GM21447 (cell line): ENCODE measurements around the gene CDC20B.
"Not testable (repeated sequence)": the region's sequence is repeated elsewhere in the genome, so short reads cannot be mapped to it uniquely, and the experiment has no call there.

Experiments used
- ATAC-seq: cut with Tn5 transposase; IDR thresholded peaks from one replicate; pipeline ENCODE4 v1.9.1; 2021; ENCODE audit not compliant: unreplicated experiment

CDC20B gene

DNA sequence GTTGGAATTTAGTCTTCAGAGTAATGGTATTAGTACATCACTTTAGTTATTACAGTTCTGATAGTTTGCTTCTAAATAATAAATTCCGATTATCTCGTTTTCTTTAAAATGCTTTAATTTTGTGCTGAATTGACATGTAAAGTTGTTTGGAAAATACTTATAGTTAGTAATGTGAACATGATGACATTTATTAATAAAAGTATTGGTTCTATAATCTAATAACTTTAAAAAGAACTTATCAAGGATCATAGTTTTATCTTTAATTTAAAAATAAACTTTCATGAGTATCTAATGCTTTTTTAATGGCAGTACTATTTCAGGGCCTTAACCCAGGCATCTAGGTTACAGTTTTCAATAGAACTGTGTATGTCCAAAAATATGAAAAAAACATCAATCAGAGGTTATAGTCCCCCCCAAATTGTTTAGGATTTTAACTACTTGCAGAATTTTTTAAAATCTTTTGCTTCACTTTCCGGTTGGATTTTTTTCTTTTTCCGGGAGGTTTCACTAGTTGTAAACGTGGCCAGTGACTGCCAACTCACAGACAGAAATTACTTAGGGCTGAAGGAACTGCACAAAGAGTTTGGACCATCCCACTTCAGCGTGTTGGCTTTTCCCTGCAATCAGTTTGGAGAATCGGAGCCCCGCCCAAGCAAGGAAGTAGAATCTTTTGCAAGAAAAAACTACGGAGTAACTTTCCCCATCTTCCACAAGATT, 12.3 kb downstream of the CDC20B start:
- ATAC-seq, result no peak

DNA sequence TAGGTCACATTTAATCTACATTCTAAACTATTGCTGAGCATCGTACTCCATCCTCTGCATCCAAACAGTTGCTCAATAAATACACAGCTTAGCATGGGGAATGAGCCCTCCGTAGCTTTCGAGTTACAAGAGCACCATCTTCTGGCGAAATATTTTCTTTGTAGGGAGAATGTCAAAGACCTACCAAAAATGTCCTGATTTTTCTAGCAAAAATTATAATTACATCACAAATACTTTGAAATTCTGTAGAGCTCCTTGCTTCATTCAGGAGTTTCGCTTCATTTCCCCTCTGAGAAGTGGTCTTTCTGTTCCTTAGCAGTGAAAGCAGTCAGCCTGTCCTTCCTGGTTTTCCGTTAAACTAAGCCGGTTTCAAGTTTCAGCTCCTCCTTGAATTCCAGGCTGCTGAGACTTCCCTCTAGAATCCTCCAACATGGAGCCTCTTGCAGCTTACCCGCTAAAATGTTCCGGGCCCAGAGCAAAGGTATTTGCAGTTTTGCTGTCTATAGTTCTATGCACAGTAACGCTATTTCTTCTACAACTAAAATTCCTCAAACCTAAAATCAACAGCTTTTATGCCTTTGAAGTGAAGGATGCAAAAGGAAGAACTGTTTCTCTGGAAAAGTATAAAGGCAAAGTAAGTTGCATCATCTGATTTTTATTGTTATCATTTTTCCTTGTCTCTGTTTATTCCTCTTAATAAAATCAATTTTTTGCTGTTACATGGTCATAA, 13.0 kb downstream of the CDC20B start, which contains the start of gene GPX8:
GPX8 (plus strand) TSS at position 409 of the 730 bp plus-strand sequence; CDS start at position 431, 22 bp downstream.
- no peak for ATAC-seq

DNA sequence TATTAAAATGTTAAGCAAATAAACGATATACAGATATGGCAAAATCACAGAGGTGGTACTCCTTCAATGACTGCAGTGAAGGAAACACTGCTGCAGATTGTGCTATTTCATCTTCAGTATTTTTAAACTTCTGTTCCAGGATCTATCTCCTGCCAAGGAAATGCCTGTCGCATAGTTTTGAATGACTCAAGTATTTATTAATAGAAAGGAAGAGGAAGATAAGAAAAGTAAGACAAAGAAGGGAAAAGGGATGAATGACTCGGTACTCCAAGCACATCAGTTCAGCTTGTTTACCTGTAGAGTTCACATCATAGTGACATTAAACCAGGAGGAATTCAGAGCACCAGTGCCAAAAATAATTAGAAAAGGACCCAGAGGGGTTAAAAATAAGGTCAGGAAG, 18.1 kb downstream of the CDC20B start:
- ATAC-seq, result no peak

DNA sequence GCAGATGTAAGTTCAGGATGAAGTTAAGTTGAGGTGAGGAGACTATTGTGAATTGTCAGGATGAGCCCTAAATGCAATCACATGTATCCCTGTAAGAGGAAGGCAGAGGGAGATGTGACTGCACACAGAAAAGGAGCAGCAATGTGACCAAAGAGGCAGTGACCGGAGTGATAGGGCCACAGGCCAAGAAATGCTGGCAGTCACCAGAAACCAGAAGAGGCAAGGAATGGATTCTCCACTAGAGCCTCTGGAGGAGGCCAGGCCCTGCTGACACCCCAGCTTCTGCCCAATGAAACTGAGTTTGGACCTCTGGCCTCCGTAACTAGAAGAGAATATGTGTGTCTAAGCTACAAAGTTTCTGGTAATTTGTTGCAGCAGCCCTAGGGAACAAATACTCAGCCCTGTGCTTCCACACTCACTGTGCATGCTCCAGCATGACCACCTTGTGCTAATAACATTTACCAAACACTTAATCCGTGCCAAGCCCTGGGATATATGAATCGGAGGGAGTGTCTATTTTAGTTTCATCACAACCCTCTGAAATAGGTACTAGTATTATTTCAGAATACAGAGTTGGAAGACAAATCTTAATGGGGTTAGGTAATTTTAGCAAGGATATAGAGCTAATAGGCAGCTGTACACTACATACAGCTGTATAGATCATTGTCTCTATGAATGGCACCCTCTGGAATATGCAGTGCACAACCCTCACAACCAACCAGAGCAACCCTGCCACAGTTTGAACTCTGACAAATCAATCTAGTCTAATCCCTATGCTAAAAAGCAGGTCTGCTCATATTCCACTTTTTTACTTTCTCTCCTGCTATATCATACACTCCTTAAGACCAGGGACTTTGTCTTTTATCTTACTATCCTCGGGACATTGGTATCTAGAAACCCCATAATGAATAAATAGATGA, 20.8 kb downstream of the CDC20B start:
- no peak for ATAC-seq

DNA sequence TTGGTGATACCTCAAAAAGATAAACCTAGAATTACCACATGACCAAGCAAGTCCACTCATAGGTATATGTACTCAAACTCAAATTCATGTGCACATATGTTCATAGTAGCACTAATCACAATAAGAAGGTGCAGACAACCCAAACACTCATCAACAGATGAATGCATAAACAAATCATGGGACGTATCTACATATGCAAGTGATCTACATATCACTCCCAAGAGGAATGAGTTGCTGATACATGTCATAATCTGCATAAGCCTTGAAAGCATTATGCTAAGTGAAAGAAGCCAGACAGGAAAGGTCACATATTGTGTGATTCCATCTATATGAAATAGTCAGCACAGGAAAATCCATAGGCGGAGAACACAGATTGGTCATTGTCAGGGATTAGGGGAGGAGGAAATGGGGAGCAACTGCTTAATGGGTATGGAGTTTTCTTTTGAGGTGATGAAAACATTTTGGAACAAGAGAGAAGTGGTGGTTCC, 23.6 kb downstream of the CDC20B start:
- no peak for ATAC-seq

DNA sequence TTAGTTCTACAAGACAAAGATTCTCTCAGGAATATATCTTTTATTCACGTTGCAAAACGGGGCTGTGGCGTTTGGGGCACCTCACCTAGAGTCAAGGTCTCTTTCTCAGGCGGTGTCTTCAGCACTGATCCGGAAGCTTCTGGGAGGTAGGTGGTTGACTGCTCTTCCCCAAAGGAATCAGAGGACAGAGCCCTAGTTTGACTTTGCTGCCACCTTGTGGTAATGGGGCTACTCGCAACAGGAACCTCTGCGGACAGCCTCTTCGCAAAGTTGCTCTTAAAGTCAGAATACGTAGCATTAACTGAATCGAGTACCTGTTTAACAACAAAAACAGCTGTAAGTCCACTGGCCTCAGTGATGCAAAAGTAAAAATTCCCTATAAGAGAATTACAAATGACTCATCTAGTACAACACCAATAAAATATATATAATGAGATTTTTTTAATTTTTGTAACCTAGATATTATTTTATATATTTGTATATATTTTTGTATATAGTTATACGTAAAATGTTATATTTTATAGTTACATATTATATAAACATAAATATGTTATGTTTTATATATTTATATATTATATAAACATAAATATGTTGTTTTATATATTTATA, 26.3 kb downstream of the CDC20B start:
- no peak for ATAC-seq

DNA sequence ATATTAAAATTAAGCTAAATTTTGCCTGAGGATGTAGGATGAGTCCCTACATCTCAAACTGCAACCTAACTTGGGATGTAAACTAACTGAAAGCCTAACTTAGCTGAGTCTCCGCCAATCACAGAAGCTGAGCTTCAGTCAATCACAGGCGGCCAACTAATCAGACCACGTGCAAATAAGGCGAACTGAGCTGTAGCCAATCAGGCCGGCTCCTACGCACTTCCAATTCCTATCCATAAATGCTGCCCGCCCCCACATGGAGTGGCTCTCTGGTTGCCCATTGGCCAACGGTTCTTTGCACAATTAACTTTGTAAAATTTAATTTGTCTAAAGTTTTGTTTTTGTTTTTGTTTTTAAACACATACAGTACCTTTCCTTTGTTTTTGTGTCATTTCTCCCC, 26.9 kb downstream of the CDC20B start:
- no peak for ATAC-seq

DNA sequence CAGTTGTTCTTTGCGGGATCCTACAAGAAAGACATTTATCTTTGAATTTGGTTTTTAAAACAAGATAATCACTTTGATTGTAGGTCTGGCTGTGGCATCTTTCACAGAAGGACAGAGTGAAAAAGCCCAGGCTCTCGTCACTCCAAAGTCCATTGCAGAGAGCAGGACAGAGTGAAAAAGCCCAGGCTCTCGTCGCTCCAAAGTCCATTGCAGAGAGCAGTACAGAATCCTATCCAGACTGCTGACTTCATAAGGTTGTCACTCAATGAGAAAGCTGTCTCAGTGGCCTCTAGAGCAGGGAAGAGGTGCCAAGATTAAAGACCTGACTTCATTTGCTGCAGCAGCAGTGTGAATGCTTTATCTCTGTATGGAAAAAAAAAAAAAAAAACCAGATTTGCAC, 29.4 kb downstream of the CDC20B start:
- no peak for ATAC-seq

DNA sequence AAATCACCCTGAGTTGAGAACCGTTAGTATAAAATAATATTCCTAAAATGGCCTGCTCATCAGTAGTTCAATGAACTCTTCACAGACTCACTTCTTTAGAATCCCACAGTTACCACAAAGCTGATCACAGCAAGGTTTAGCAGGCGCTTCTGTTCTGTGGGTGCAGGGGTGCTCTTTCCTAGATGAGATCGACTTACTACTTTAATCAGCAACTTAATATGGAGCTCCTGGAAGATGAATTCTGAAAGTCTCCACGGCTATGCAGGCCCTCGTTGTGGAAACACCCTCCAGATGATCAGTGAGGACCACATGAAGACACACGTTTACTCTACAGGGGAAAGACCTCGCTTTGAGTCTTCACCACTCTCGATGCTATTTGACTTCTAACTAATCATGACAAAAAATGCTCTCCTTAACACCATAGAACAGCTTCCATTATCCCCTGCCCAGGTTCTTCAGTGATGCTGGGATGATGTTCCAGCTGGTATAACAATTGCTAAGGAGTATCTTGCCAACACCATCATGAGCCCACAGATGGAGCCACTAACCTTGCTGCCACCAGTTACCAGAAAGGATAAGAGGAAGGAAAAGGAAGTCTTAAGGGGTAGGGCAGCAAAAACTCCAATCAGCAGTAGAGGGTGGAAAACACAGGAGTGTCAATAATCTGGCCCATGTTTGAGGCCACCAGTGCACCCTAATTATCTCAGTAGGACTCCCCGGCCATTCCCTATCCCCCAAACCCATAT, 30.9 kb downstream of the CDC20B start:
- no peak for ATAC-seq

DNA sequence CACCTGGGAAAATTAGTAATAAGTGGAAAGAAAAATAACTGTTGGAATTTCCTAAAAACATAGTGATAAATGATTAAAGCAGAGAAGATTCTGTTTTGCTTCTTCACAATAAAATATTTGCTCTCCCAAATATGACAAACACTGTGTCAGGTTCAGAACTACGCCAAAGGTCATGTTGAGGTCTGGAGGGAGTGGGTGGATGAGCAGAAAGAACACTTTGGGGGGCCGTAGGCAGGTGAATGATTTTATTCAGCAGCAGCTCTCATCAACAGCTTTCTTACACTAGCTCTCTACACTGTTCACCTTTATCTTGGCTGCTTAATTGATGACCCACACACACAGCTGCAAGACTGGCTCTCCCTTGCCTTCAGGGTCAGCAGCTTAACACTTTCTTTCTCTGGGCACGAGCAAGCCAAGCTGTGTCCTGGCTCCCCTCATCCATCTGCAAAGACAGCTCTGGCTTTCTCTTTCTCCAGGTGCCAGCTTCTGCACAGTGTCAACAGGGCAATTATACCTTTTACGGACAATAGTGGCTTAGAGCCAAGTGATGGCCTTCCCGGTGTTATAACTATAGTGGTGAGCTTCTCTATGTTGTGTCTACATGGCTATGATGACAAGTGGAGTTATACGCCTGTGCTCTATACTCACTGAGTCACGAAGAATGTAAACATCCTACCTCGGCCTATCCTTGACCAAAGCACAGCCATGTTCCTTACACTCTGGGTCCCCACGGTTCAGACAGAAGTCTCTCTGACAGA, 31.9 kb downstream of the CDC20B start:
- no peak for ATAC-seq

DNA sequence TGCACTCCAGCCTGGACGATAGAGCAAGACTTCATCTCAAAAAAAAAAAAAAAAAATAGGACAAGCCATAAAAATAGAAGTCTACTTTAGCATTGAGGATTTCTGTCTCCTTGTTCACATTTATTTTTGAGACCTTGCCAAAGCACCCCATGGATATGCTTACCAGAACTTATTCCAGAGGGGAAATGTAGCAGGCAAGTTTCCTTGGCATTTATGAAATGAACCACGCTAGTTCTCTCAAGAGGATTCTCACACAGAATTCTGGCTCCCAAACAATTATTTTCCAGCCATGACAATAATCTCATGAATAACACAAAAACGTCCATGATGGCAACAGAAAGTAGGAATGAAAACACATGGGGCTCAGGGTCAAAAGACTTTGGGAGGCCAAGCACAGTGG, 36.5 kb downstream of the CDC20B start:
- ATAC-seq, result no peak

DNA sequence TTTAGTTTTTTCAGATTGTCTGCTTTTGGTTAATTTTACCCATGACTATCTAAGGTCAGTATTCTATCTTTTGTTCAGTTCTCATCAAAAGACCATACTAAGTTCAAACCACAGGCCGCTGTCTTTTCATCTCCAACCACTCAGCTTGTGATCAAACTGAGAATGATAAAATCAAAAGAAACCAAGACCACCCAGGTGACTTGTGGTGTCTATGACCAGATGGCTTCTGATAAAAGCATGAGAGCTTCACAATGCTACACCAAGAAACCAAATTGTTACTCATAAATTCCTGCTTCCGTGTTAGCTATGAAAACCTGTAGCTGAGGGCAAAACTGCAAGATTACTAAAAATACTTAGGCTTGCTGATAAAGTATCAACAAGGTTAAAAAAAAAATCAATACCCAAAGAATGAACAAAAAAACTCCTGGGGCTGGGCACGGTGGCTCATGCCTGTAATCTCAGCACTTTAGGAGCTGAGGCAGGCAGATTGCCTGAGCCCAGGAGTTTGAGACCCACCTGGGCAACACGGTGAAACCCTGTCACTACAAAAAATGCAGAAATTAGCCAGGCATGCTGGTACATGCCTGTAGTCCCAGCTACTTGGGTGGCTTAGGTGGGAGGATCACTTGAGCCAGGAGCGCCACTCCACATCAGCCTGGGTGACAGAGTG, 38.8 kb downstream of the CDC20B start:
- no peak for ATAC-seq

DNA sequence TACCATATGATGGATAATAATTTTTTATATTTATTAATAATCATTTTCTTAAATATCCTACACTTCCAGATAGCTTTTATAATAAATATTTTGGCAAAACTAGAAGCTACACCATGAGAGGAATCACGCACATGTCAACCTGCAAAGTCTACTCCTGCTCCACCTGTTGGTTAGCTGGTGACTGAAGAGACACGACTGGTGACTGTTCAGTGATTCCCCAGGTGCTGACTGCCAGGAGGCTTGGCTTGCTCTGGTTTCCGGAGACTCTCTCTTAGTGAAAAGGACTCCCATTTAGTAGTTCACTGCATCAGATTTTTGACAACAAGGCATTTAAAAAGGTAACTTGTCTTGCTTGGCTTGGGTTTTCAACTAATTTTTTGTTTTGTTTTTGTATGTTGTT, 49.6 kb downstream of the CDC20B start:
- no peak for ATAC-seq

DNA sequence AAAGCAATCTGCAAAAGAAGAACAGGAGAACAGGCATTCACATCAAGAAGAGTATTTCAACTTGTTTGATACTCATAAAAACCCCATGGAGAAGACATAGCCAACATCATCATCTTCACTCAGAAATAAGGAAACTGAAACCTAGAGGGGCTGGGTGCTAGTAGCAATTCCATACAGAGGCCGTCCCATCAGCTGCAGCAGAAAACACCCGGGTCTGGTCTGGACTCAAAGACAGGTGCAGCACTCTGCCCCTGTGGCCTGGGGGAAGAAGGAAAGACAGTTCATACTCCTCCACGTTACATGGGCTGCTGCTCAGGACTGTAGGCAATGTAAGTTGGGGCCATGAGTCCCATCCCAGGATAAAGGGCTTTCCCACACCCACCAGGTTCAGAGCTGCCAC, 58.9 kb downstream of the CDC20B start:
- no peak for ATAC-seq

DNA sequence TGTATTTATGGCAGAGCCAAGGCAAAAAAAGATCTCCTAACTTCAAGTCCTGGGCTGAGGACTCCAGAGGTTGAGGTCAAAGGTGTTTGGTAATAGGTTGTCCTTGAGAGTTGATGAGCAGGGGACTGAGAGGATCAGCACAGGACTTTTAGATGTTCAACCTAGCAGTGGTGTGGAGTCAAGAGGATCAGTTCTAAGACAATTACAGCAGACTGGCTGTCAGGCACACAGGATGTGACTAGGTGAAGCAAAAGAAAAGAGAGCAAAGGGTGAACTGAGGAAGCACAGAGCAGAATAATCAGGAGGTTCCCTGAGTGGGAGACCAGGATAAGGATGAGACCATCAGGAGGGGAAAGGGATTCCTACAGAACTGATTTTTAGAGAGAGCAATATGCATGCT, 59.6 kb downstream of the CDC20B start:
- ATAC-seq, result no peak

DNA sequence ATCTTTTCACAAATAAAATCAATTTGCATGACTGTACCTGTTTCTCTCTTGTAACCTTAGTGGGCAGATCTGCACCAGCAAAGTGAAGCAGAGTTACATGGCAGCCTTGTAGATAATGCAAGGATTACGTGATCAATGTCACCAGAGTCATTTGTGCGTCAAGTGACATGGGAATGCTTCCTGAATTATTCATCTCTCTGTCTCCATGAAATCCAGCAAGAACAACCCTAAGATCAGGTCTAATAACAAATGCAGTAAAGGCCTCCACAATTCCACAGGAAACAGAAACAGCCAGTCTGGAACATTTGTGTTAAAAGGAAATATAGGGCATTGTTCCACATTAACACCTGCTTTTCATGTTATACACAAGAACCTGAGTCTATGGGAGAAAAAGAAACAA, 62.8 kb downstream of the CDC20B start:
- ATAC-seq, result no peak

DNA sequence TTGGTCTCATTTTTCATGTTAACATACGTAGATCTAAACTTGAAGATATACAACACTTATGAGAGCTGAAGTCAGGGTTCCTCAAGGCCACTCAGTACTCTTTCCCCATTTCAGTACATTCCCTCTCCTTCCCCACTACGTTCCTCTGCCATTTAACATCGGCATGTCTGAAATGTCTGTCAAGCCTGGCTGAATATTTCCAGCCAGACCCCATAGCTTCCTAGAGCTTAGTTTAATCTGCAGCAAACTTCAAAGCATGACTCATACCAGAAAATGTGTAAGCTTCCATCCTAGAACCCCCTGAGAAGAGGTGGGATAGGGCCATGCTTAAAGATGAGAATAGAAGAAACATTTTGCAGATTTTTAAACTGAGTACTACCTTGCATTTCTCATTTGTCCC, 64.3 kb downstream of the CDC20B start:
- ATAC-seq, result no peak

DNA sequence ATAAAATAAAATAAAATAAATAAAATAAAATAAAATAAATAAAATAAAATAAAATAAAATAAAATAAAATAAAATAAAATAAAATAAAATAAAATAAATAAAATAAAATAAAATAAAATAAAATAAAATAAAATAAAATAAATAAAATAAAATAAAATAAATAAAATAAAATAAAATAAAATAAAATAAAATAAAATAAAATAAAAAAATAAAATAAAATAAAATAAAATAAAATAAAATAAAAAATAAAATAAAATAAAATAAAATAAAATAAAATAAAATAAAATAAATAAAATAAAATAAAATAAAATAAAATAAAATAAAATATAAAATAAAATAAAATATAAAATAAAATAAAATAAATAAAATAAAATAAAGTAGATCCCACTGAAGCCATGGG, 67.0 kb downstream of the CDC20B start:
- not testable (repeated sequence) for ATAC-seq
